Esophagus squamous epithelium (tissue), 4 donors: ENCODE results near the gene RETREG1.

Source experiments
- POLR2A ChIP-seq, 4 donors: fragments of 450-650 bp; IDR thresholded peaks; one replicate each; pipeline ENCODE4 v1.6.1; 2017; ENCODE audit warnings: antibody characterized with exemption in 4 of 4, mild to moderate bottlenecking in 4 of 4, moderate library complexity in 3 of 4
- TF ChIP-seq, protein P1 (sequence below), 6 experiments: fragments of 450-650 bp in 4 of 6; fragments of 200-600 bp in 2 of 6; sonication (generic) in 2 of 6; IDR thresholded peaks; one replicate each; pipeline ENCODE4 v1.5.1; 2016 to 2019; ENCODE audit warnings: antibody characterized with exemption in 6 of 6, mild to moderate bottlenecking in 4 of 6, moderate library complexity in 4 of 6

DNA sequence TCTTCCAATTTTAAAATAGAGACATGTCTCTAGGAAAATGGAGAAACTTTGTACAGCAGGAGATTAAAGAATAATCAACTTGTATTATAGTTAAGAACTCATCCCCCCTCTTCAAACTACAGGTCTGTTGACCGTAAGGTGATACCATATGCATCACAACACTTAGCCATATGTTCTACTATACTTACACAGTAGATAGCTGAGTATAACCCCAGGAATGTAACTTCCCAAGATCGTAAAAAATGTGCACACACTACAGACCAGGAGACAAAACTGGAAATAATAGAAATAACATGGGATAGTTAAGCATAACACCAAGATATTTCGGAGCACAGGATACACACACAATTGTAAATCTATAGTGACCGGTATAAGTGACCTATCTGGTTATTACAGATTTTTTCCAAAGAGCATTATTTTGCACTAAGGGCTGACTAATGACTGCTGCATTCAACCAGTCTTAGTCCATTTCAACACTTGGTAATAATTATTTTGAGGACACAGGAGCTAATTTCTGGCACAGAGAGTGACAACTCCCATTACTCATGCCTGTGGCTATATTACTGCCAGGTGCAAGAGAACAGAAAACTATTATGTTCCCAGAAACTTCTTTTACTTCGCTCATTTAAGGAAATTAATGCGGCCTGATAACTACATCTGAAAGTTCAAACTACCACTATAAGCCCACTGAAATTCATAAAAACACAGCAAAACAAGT is 135.8 kb downstream of the RETREG1 start:
- TF ChIP-seq, protein P1, sequence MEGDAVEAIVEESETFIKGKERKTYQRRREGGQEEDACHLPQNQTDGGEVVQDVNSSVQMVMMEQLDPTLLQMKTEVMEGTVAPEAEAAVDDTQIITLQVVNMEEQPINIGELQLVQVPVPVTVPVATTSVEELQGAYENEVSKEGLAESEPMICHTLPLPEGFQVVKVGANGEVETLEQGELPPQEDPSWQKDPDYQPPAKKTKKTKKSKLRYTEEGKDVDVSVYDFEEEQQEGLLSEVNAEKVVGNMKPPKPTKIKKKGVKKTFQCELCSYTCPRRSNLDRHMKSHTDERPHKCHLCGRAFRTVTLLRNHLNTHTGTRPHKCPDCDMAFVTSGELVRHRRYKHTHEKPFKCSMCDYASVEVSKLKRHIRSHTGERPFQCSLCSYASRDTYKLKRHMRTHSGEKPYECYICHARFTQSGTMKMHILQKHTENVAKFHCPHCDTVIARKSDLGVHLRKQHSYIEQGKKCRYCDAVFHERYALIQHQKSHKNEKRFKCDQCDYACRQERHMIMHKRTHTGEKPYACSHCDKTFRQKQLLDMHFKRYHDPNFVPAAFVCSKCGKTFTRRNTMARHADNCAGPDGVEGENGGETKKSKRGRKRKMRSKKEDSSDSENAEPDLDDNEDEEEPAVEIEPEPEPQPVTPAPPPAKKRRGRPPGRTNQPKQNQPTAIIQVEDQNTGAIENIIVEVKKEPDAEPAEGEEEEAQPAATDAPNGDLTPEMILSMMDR (IDR thresholded peaks at IDR 0.05) = no peak
- no peak for TF ChIP-seq POLR2A (IDR thresholded peaks at IDR 0.05)
